Liver (tissue), 9 donors: ENCODE results near the gene PARD3B. TPM values are rescaled to one million over a fixed set of nuclear protein-coding genes. Genes with fewer than 3 reads are reported as not detected.

ENCODE experiments used
- DNase-seq: peaks from one replicate; pipeline ENCODE4 v3.0.0-alpha.2; 2017; ENCODE audit warnings: low spot score
- H3K27ac ChIP-seq, 2 donors: one replicate each; pipeline ENCODE4 v1.7.0; 2013; ENCODE audit warnings: inconsistent platforms in 2 of 2, low read length in 2 of 2, control low read depth in 1 of 2, low read depth in 1 of 2, mild to moderate bottlenecking in 1 of 2
- H3K27me3 ChIP-seq, 4 donors: one replicate each; pipeline versions ENCODE4 v1.6.1 to v1.7.0; 2013; ENCODE audit warnings: low read length in 3 of 4, inconsistent platforms in 1 of 4, mild to moderate bottlenecking in 1 of 4, moderate library complexity in 1 of 4; ENCODE audit not compliant: control insufficient read depth in 4 of 4, insufficient read depth in 4 of 4
- H3K36me3 ChIP-seq, 4 donors: one replicate each; pipeline versions ENCODE4 v1.6.1 to v1.7.0; 2013; ENCODE audit warnings: low read length in 3 of 4, mild to moderate bottlenecking in 3 of 4, low read depth in 1 of 4, moderate library complexity in 1 of 4; ENCODE audit not compliant: control insufficient read depth in 4 of 4, insufficient read depth in 3 of 4
- H3K4me1 ChIP-seq, 4 donors: one replicate each; pipeline versions ENCODE4 v1.6.1 to v1.7.0; 2013; ENCODE audit warnings: low read length in 3 of 4, mild to moderate bottlenecking in 3 of 4, moderate library complexity in 1 of 4; ENCODE audit not compliant: control insufficient read depth in 4 of 4, insufficient read depth in 4 of 4
- H3K4me3 ChIP-seq, 3 donors: one replicate each; pipeline versions ENCODE4 v1.6.1 to v1.7.0; 2013; ENCODE audit warnings: low read length in 3 of 3, control low read depth in 1 of 3, low read depth in 1 of 3, mild to moderate bottlenecking in 1 of 3
- H3K9ac ChIP-seq, 2 donors: one replicate each; pipeline ENCODE4 v1.7.0; 2013; ENCODE audit warnings: low read length in 2 of 2, mild to moderate bottlenecking in 2 of 2, moderate library complexity in 2 of 2, control low read depth in 1 of 2, low read depth in 1 of 2
- H3K9me3 ChIP-seq, 4 donors: one replicate each; pipeline versions ENCODE4 v1.6.1 to v1.7.0; 2013; ENCODE audit warnings: low read length in 3 of 4; ENCODE audit not compliant: control insufficient read depth in 4 of 4
- EGR1 ChIP-seq, 2 donors: IDR thresholded peaks; 2 replicates each; pipeline ENCODE4 v1.6.1; 2016 to 2018; ENCODE audit warnings: antibody characterized with exemption in 2 of 2, low read depth in 2 of 2
- FOXA1 ChIP-seq: IDR thresholded peaks from 2 replicates; pipeline ENCODE4 v1.6.1; 2016; ENCODE audit warnings: antibody characterized with exemption
- FOXA2 ChIP-seq: IDR thresholded peaks from 2 replicates; pipeline ENCODE4 v1.6.1; 2016; ENCODE audit warnings: antibody characterized with exemption
- GABPA ChIP-seq, 2 donors: IDR thresholded peaks in 1 of 2; conservative IDR thresholded peaks in 1 of 2; 2 replicates each; pipeline ENCODE4 v1.6.1; 2016; ENCODE audit warnings: antibody characterized with exemption in 2 of 2, mild to moderate bottlenecking in 1 of 2, moderate library complexity in 1 of 2
- HNF4A ChIP-seq, 2 donors: conservative IDR thresholded peaks; 2 replicates each; pipeline ENCODE4 v1.6.1; 2016; ENCODE audit warnings: antibody characterized with exemption in 2 of 2, mild to moderate bottlenecking in 2 of 2
- HNF4G ChIP-seq: IDR thresholded peaks from 2 replicates; pipeline ENCODE4 v1.6.1; 2016; ENCODE audit warnings: antibody characterized with exemption
- JUND ChIP-seq, 2 donors: IDR thresholded peaks; 2 replicates each; pipeline ENCODE4 v1.6.1; 2016; ENCODE audit warnings: antibody characterized with exemption in 2 of 2
- NR2F2 ChIP-seq: IDR thresholded peaks from 2 replicates; pipeline ENCODE4 v1.6.1; 2016; ENCODE audit warnings: antibody characterized with exemption
- RAD21 ChIP-seq, 2 donors: IDR thresholded peaks; 2 replicates each; pipeline ENCODE4 v1.6.1; 2016; ENCODE audit warnings: antibody characterized with exemption in 2 of 2, mild to moderate bottlenecking in 2 of 2
- RXRA ChIP-seq, 2 donors: IDR thresholded peaks; 2 replicates each; pipeline ENCODE4 v1.6.1; 2017 to 2018; ENCODE audit warnings: antibody characterized with exemption in 2 of 2, mild to moderate bottlenecking in 1 of 2
- SP1 ChIP-seq: IDR thresholded peaks from 2 replicates; pipeline ENCODE4 v1.6.1; 2018; ENCODE audit warnings: antibody characterized with exemption, mild to moderate bottlenecking
- TAF1 ChIP-seq: conservative IDR thresholded peaks from 2 replicates; pipeline ENCODE4 v1.6.1; 2016; ENCODE audit warnings: antibody characterized with exemption, mild to moderate bottlenecking
- YY1 ChIP-seq: IDR thresholded peaks from 2 replicates; pipeline ENCODE4 v1.6.1; 2016; ENCODE audit warnings: antibody characterized with exemption, mild to moderate bottlenecking
- WGBS: extraction: QIAGEN DNeasy Blood & Tissue Kit; methylation state at CpG from one replicate; pipeline ENCODE4 v1.1.7; 2013; 5-methylcytosine and 5-hydroxymethylcytosine counted together
- polyA plus RNA-seq, 2 donors: library from polyadenylated mRNA; stranded (reverse) in 1 of 2; unstranded in 1 of 2; fragments of 200-250 nt in 1 of 2; fragments of >200 nt in 1 of 2; fragmentation: Nextera tagmentation in 1 of 2; extraction: Ambion mirVana in 1 of 2; gene quantifications; one replicate each; pipeline versions ENCODE4 v1.2.1 to v1.2.3, GENCODE V29; 2013 to 2015
- total RNA-seq, 2 donors: library from RNA; depleted of rRNA; stranded (reverse); fragments of >200 nt; gene quantifications; one replicate each; pipeline ENCODE4 v1.2.3, GENCODE V29; 2014
- TF ChIP-seq, protein P1 (sequence below): IDR thresholded peaks from 2 replicates; pipeline ENCODE4 v1.6.1; 2016; ENCODE audit warnings: antibody characterized with exemption
- TF ChIP-seq, protein P2 (sequence below): fragments of 150-350 bp; IDR thresholded peaks from 2 replicates; pipeline ENCODE4 v1.5.1; 2017; ENCODE audit warnings: improper control_type of control experiment, low read depth, low read length; ENCODE audit not compliant: missing input control
- TF ChIP-seq, protein P3 (sequence below): IDR thresholded peaks from 2 replicates; pipeline ENCODE4 v1.6.1; 2016; ENCODE audit warnings: antibody characterized with exemption
- TF ChIP-seq, protein P4 (sequence below): IDR thresholded peaks from 2 replicates; pipeline ENCODE4 v1.6.1; 2016; ENCODE audit warnings: antibody characterized with exemption
- TF ChIP-seq, protein P5 (sequence below): IDR thresholded peaks from 2 replicates; pipeline ENCODE4 v1.6.1; 2016; ENCODE audit warnings: antibody characterized with exemption, mild to moderate bottlenecking
- donor health status: healthy.
- donor health status: healthy.
- donor health status: healthy.
- donor health status: healthy.
- donor health status: healthy.

PARD3B gene
- total and polyA plus RNA-seq, 4 donors: 1.1 to 10.3 (median 3.7) TPM

DNA sequence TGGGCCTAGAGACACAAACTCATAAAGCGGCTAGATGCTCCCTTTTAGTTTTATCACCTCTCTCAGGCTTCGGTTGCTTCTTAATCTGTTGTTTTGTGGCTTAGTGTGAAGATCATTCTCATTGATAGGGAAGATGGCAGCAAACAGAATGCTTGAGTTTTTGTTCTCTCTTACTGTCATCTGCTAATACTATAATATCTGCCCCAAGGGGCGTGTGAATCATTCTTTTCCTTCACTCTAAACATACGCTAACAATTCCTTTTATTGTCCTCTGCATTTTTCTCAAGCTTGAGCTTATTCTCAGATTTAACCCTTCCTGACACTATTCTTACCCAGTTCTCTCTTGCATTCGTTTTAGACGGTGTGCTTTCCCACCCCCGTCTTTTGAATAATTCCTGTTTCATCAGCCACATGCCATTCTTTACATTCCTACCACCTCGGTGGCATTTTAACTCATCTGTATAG, 813.1 kb downstream of the PARD3B start:
- no peak overlapping the region for H3K4me3 ChIP-seq
- TF ChIP-seq SP1 (no peak), JUND (IDR thresholded peaks at IDR 0.05) (no peak), YY1 (no peak), TAF1 (no peak), NR2F2 (no peak), HNF4G (no peak), EGR1 (IDR thresholded peaks at IDR 0.05; ENCODE audit: low read depth in 2 of 2) (no peak), FOXA1 (no peak), RAD21 (IDR thresholded peaks at IDR 0.05) (no peak), GABPA (IDR thresholded peaks at IDR 0.05 in 1 of 2, conservative IDR thresholded peaks at IDR 0.05 in 1 of 2) (no peak), FOXA2 (no peak), RXRA (IDR thresholded peaks at IDR 0.05) (no peak), HNF4A (conservative IDR thresholded peaks at IDR 0.05) (no peak)
- TF ChIP-seq, protein P1, sequence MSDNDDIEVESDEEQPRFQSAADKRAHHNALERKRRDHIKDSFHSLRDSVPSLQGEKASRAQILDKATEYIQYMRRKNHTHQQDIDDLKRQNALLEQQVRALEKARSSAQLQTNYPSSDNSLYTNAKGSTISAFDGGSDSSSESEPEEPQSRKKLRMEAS: no peak
- TF ChIP-seq, protein P2, sequence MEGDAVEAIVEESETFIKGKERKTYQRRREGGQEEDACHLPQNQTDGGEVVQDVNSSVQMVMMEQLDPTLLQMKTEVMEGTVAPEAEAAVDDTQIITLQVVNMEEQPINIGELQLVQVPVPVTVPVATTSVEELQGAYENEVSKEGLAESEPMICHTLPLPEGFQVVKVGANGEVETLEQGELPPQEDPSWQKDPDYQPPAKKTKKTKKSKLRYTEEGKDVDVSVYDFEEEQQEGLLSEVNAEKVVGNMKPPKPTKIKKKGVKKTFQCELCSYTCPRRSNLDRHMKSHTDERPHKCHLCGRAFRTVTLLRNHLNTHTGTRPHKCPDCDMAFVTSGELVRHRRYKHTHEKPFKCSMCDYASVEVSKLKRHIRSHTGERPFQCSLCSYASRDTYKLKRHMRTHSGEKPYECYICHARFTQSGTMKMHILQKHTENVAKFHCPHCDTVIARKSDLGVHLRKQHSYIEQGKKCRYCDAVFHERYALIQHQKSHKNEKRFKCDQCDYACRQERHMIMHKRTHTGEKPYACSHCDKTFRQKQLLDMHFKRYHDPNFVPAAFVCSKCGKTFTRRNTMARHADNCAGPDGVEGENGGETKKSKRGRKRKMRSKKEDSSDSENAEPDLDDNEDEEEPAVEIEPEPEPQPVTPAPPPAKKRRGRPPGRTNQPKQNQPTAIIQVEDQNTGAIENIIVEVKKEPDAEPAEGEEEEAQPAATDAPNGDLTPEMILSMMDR: no peak
- TF ChIP-seq, protein P3, sequence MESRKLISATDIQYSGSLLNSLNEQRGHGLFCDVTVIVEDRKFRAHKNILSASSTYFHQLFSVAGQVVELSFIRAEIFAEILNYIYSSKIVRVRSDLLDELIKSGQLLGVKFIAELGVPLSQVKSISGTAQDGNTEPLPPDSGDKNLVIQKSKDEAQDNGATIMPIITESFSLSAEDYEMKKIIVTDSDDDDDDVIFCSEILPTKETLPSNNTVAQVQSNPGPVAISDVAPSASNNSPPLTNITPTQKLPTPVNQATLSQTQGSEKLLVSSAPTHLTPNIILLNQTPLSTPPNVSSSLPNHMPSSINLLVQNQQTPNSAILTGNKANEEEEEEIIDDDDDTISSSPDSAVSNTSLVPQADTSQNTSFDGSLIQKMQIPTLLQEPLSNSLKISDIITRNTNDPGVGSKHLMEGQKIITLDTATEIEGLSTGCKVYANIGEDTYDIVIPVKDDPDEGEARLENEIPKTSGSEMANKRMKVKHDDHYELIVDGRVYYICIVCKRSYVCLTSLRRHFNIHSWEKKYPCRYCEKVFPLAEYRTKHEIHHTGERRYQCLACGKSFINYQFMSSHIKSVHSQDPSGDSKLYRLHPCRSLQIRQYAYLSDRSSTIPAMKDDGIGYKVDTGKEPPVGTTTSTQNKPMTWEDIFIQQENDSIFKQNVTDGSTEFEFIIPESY: no peak
- TF ChIP-seq, protein P4, sequence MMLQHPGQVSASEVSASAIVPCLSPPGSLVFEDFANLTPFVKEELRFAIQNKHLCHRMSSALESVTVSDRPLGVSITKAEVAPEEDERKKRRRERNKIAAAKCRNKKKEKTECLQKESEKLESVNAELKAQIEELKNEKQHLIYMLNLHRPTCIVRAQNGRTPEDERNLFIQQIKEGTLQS: no peak
- TF ChIP-seq, protein P5, sequence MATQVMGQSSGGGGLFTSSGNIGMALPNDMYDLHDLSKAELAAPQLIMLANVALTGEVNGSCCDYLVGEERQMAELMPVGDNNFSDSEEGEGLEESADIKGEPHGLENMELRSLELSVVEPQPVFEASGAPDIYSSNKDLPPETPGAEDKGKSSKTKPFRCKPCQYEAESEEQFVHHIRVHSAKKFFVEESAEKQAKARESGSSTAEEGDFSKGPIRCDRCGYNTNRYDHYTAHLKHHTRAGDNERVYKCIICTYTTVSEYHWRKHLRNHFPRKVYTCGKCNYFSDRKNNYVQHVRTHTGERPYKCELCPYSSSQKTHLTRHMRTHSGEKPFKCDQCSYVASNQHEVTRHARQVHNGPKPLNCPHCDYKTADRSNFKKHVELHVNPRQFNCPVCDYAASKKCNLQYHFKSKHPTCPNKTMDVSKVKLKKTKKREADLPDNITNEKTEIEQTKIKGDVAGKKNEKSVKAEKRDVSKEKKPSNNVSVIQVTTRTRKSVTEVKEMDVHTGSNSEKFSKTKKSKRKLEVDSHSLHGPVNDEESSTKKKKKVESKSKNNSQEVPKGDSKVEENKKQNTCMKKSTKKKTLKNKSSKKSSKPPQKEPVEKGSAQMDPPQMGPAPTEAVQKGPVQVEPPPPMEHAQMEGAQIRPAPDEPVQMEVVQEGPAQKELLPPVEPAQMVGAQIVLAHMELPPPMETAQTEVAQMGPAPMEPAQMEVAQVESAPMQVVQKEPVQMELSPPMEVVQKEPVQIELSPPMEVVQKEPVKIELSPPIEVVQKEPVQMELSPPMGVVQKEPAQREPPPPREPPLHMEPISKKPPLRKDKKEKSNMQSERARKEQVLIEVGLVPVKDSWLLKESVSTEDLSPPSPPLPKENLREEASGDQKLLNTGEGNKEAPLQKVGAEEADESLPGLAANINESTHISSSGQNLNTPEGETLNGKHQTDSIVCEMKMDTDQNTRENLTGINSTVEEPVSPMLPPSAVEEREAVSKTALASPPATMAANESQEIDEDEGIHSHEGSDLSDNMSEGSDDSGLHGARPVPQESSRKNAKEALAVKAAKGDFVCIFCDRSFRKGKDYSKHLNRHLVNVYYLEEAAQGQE: no peak
- H3K27me3 ChIP-seq: no peaks in the 10 kb centered on the region
- no peak overlapping the region for H3K27ac ChIP-seq
- 87% methylated on average over 8 of the region's 8 CpGs for WGBS
- H3K9me3 ChIP-seq: no peaks in the 10 kb centered on the region
- no peaks in the 10 kb centered on the region for H3K36me3 ChIP-seq
- H3K9ac ChIP-seq: no peak overlapping the region
- DNase-seq: no peak
- no peaks in the 10 kb centered on the region for H3K4me1 ChIP-seq
